Measurements from ENCODE around the gene LEP. TPM values are rescaled to one million over a fixed set of nuclear protein-coding genes. Genes with fewer than 3 reads are reported as not detected.

Gene LEP
- total and polyA plus RNA-seq, 9 of the 15 experiments (the other 6 are each of a cell fraction or from before 2014, with no cell fraction given), result not detected

DNA sequence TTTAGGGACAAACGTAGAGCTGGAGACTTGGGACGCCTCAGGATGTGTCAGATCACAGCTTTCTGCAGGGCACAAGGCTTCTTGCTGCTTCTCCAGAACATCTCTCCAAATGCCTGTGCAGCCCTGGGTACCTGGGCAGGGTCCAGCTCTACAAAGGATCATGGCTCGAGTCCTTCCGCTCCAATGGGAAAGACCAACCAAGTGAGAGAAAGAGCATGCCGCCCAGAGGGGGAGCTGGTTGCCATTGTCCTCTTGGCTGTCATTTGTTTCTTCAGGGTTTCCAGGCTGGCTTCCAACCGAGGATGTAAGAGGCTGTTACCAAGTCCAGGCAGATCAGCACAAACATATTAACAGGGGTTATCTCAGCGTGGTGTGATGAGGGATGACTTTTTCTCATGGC lies 5.6 kb upstream of the LEP start:
- in situ Hi-C loops (cut with MboI), result no loop called here
- FAIRE-seq (no peak), DNase-seq (ENCODE audit: extremely low read depth in 1 of 4, low spot score in 3 of 4) (no peak), ATAC-seq (no peak; the same call in 1 of the 3 replicates)
- ChIA-PET POLR2A (interaction anchor here (0.6 to 3.8 kb wide), 4 partner anchors 9 to 216 kb away, joined by 4 to 16 read pairs (median 4); no protein-coding TSS in a partner anchor), CTCF (ENCODE audit: low intra/inter-chr PET ratio) (no interaction called here)
- no peak overlapping the region for H3K27ac ChIP-seq (ENCODE audit: extremely low read depth, low read depth, low read length)
- no peaks in the 10 kb centered on the region for H3K9me1 ChIP-seq (ENCODE audit: control insufficient read depth, insufficient read depth, low read length)
- H3K27me3 ChIP-seq (ENCODE audit: control insufficient read depth in 2 of 2, insufficient read depth in 2 of 2, low read length in 2 of 2), result peaks cover 29 to 54% of the 10 kb centered on the region in 2 experiments
- no peak overlapping the region for H3K9ac ChIP-seq (ENCODE audit: insufficient read depth in 1 of 2, low read depth in 2 of 2, low read length in 2 of 2)
- TF ChIP-seq NR4A1 (CRISPR knock-in tag; IDR thresholded peaks at IDR 0.05) (0 out of 2 replicates have a peak, but pooled peaks have one; percentile 24), NR4A1 (tag; IDR thresholded peaks at IDR 0.05) (no peak)
- TF ChIP-seq, protein P1, sequence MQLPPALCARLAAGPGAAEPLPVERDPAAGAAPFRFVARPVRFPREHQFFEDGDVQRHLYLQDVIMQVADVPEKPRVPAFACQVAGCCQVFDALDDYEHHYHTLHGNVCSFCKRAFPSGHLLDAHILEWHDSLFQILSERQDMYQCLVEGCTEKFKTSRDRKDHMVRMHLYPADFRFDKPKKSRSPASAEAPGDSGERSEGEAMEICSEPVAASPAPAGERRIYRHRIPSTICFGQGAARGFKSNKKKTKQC (CRISPR knock-in tag; IDR thresholded peaks at IDR 0.05), result no peak
- no peaks in the 10 kb centered on the region for H3K36me3 ChIP-seq (ENCODE audit: control insufficient read depth, insufficient read depth, low read length)
- intact Hi-C loops (cut with micrococcal nuclease), result loop anchor here (5.0 to 10.0 kb wide), 2 partner anchors 87 to 149 kb away; no protein-coding TSS in a partner anchor
- 2% methylated on average over 7 of the region's 7 CpGs for WGBS (ENCODE audit: insufficient coverage, low coverage, missing lambda C conversion rate)
- H2AFZ ChIP-seq (ENCODE audit: low read depth, low read length), result peak overlapping the region; percentile 9; the same call in 1 of the 2 replicates
- peaks cover 0 to under 1% of the 10 kb centered on the region in 2 experiments; a peak in 2 of 5 replicates for H3K4me1 ChIP-seq (replicated peaks in 1 of 2; ENCODE audit: control insufficient read depth in 2 of 2, insufficient read depth in 2 of 2, low read length in 2 of 2)
- no peak overlapping the region for H3K4me3 ChIP-seq
- BruUV-seq (replicated peaks), result no TSS peak
- no peaks in the 10 kb centered on the region for H4K20me1 ChIP-seq (replicated peaks; ENCODE audit: control insufficient read depth, insufficient read depth, low read length)
- no peaks in the 10 kb centered on the region for H3K79me2 ChIP-seq (ENCODE audit: control insufficient read depth, insufficient read depth, low read length)
- no peaks in the 10 kb centered on the region for H3K9me3 ChIP-seq (replicated peaks; ENCODE audit: control insufficient read depth, insufficient read depth, low read depth, low read length)
- H3K4me2 ChIP-seq (ENCODE audit: insufficient read depth, low read length), result no peak overlapping the region; the same call in 1 of the 2 replicates
